ENCODE data around the gene EDIL3.

The EDIL3 gene

DNA sequence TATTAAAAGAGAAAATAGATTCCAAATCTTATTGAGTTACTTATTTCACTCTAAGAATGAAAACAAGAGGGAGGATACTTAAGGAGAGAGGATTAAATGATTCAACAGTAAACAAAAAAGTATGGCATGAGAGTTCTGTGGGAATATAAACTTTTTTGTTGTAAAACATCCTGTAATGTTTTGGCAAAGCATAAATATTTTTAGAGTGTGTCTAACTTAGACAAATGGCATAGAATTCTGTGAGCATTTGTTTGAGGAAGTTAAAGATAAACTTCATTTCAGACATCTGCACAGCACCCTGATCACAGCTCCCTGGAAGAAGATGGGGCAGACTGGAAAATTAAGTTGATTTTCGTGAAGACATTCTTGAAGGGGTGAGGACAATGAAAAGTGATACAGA, 417.3 kb downstream of the EDIL3 start:
- in situ Hi-C loops (cut with MboI; ENCODE audit: low sequenced_read_pairs, unreplicated experiment): no loop called here
- DNase-seq (ENCODE audit: low spot score): no peak
- TF ChIP-seq, protein P1, sequence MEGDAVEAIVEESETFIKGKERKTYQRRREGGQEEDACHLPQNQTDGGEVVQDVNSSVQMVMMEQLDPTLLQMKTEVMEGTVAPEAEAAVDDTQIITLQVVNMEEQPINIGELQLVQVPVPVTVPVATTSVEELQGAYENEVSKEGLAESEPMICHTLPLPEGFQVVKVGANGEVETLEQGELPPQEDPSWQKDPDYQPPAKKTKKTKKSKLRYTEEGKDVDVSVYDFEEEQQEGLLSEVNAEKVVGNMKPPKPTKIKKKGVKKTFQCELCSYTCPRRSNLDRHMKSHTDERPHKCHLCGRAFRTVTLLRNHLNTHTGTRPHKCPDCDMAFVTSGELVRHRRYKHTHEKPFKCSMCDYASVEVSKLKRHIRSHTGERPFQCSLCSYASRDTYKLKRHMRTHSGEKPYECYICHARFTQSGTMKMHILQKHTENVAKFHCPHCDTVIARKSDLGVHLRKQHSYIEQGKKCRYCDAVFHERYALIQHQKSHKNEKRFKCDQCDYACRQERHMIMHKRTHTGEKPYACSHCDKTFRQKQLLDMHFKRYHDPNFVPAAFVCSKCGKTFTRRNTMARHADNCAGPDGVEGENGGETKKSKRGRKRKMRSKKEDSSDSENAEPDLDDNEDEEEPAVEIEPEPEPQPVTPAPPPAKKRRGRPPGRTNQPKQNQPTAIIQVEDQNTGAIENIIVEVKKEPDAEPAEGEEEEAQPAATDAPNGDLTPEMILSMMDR (IDR thresholded peaks at IDR 0.05; ENCODE audit: borderline replicate concordance, control extremely low read depth, extremely low read depth, insufficient read depth, missing control alignments): no peak

DNA sequence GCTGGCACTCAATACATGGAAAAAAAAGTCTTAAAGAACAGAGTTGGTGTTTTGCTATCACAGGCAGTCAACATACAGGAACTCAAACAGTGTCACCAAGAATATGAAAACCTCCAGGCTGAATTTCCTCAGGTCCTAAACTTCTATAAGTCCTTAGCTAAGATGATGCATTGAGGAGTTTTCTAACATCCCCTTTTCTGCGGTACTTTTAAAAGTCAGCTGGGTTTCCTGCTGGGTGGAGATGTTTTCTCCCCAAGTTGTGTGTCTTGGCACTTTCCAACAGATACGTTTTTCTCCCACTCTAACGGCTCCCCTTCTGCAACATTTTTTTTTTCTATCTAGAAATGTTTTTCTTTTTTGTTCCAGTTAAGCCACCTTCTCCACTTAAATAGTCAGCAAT, 419.2 kb downstream of the EDIL3 start:
- DNase-seq (ENCODE audit: low spot score): no peak
- in situ Hi-C loops (cut with MboI; ENCODE audit: low sequenced_read_pairs, unreplicated experiment): no loop called here
- TF ChIP-seq, protein P1 (IDR thresholded peaks at IDR 0.05; ENCODE audit: borderline replicate concordance, control extremely low read depth, extremely low read depth, insufficient read depth, missing control alignments): no peak

GRCh38 chr5:83964271-83964670, 420.4 kb downstream of the EDIL3 start:
- in situ Hi-C loops (cut with MboI; ENCODE audit: low sequenced_read_pairs, unreplicated experiment): no loop called here
- TF ChIP-seq, protein P1 (IDR thresholded peaks at IDR 0.05; ENCODE audit: borderline replicate concordance, control extremely low read depth, extremely low read depth, insufficient read depth, missing control alignments): no peak
- no peak for DNase-seq (ENCODE audit: low spot score)

DNA sequence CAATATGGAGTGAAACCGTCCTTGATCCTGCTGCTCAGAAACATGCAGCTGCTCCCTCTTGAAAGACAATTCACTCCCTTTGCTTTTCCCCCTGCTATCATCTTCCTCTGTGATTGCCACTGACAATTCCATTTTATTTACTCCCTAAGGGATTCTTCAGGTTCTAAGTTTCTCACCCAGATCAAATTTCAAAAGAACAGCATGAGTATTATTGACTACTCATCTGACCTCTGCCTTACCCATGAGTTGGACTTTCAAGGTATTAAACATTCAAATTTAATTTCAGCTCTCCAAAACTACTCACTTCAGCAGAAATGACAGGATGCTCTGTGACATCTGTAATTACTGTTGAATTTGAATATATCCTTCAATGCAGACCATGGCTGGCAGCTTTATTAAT, 427.5 kb downstream of the EDIL3 start:
- no peak for DNase-seq (ENCODE audit: low spot score)
- in situ Hi-C loops (cut with MboI; ENCODE audit: low sequenced_read_pairs, unreplicated experiment): no loop called here
- TF ChIP-seq, protein P1 (IDR thresholded peaks at IDR 0.05; ENCODE audit: borderline replicate concordance, control extremely low read depth, extremely low read depth, insufficient read depth, missing control alignments): no peak

DNA sequence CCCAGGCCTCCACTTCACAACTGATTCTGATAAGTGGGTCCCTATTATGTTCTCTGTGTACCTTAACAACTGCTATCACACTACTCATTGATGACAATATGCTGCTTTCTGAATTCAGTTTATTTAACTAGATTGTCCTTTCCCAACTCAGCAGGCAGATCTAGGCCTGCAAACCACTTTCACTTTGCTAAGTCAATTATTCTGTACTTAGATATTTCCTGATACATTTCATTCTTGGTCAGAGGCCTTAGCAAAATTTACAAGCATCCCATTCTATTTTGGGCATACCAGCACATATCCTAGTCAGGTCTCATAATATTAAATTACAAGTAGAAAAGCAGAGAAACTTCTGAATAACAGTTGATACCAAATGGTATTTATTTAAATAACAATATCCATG, 428.3 kb downstream of the EDIL3 start:
- DNase-seq (ENCODE audit: low spot score): no peak
- in situ Hi-C loops (cut with MboI; ENCODE audit: low sequenced_read_pairs, unreplicated experiment): no loop called here

DNA sequence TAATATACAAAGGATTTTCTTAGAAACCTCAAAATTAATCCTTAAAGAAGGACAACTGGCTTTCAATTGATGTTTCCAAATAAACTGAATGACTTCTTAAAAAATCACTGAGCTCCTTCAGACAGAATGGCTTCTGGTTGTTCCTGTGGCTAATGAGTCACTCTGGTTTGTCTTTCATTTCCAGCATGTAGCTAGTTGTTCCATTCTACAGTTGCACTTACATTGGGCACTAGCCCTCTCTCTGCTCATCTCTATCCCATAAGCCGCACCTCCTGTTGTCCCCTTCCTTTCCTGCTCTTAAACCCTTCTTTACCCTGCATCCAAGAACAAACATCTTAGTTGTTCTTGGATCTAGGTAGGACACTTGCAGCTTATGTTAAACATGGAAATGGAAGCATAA, 428.8 kb downstream of the EDIL3 start:
- DNase-seq (ENCODE audit: low spot score): no peak
- TF ChIP-seq, protein P1 (IDR thresholded peaks at IDR 0.05; ENCODE audit: borderline replicate concordance, control extremely low read depth, extremely low read depth, insufficient read depth, missing control alignments): no peak
- in situ Hi-C loops (cut with MboI; ENCODE audit: low sequenced_read_pairs, unreplicated experiment): no loop called here

More for the DNA sequence above, 428.3 kb downstream of the EDIL3 start:
- TF ChIP-seq, protein P1 (IDR thresholded peaks at IDR 0.05; ENCODE audit: borderline replicate concordance, control extremely low read depth, extremely low read depth, insufficient read depth, missing control alignments): no peak

DNA sequence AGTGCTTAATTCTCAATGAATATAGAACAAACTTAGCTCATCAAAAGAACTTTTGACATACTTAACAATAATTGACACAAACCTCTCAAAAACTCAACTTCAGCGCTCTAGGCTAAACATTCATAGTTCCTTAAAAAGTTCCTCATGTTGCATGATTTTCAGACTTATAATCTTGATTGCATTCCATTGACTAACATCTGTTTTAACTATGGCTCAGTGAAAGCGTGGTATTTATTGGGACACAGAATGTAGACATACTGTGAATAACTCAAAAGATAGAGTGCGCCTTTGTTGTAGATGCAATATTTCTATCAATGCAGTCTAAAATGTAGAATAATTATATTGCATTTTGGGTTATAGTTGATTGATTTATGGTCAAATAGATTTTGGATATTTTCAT, 436.9 kb downstream of the EDIL3 start:
- in situ Hi-C loops (cut with MboI; ENCODE audit: low sequenced_read_pairs, unreplicated experiment): no loop called here
- TF ChIP-seq, protein P1 (IDR thresholded peaks at IDR 0.05; ENCODE audit: borderline replicate concordance, control extremely low read depth, extremely low read depth, insufficient read depth, missing control alignments): no peak
- no peak for DNase-seq (ENCODE audit: low spot score)

Data from GM13976 (cell line).